Stimulated activated CD8-positive, alpha-beta memory T cell treated with anti-CD3 and anti-CD28 coated beads, Interleukin-7, amount 100 ng/mL, for 48 hours (primary cell): ENCODE data around the gene LUZP2.

Experiments
- DNase-seq, 2 donors: peaks; one replicate each; pipeline ENCODE4 v3.0.0-alpha.2; 2020; ENCODE audit warnings: low read depth in 1 of 2; ENCODE audit errors: extremely low read depth in 1 of 2

Gene LUZP2

DNA sequence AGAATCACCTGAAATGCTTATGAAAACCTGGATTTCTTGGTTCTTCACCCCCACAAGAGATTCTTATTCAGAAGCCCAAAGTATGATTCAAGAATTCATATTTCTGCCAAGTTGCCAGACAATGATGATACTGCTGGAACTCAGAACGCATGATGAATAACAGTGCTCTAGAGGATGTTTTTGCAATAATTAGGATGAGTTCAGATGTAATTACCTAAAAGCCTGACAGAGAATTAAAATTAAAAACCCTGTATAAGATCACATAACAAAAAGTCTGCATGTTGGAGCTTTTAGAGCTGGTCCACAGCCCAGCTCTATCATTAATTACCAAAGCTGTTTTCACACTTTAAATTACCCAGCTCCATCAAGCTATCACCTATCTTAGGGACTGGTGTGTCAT, 211.8 kb downstream of the LUZP2 start:
- no peak for DNase-seq

DNA sequence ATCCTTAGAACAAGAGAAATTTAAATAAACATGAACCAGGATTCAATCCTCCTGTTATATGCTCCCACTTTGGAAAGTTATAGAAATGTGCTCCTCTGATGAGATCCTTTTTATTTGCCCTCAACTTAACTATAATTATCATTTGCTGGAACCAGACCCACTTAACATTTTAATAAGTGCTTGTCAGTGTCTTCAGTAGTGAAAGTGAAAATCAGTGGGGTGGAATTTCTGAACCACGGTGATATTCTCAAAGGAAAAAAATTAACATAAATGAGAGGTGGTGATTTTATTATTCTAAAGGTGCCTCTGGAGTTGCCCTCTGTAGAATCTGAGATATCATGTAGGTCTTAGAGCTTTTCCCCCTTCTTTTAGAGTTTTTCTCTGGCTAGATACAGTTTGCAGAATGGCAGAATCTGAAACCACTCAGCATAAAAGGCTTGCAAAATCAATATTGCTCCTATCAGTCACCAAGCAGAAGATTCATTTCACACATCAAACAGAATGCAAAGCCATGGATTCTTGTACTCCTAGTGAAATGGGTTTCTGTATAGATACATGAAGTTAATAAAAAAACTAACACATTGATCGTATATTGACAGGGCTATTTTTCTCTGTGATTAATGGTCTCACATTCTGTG, 213.2 kb downstream of the LUZP2 start:
- no peak for DNase-seq

DNA sequence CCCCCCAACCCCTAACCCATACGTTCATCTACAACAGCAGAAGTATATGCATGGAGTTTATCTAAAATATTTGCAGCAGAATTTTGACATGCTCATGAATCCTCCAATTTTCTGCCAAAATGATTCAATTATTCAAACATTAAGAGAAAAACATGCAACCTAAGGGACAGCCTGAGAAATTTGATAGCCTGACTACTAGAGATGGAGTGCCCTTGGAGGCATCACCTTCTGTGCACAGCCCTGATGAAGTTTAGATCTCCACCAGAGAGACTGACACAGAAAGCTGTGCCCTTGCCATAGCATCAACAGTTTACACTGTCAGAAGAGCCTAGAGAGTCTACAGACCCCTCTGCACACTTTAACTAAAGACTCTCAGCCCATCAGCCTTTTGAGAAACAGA, 217.7 kb downstream of the LUZP2 start:
- DNase-seq, result no peak

DNA sequence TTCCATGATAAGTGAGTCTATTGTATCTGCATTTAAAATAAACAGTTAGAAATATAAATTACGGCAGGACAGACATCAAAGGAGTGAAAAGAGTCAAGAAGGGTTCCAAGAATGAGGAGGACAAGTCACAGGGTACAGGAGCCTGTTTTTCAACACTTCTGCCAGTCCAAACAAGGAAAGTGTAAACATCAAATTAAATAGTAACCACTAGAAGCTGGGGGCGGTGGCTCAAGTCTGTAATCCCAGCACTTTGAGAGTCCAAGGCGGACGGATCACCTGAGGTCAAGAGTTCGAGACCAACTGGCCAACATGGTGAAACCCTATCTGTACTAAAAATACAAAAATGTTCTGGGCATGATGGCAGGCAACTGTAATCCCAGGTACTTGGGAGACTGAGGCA, 219.6 kb downstream of the LUZP2 start:
- DNase-seq, result no peak

DNA sequence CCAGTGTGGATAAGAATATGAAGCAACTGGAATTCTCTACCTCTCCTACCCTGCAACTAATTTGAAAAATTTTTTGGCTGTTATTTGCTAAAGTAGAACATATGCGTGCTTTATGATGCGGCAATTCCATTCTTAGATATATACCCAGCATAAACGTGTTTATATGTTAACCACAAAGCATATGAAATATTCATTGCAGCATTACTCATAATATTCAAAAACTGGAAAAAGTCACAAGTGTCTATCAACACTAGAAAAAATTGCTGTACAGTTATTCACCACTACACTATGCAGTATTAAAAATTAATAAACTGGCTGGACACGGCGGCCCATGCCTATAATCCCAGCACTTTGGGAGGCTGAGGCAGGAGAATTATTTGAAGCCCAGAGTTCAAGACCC, 226.4 kb downstream of the LUZP2 start:
- no peak for DNase-seq

DNA sequence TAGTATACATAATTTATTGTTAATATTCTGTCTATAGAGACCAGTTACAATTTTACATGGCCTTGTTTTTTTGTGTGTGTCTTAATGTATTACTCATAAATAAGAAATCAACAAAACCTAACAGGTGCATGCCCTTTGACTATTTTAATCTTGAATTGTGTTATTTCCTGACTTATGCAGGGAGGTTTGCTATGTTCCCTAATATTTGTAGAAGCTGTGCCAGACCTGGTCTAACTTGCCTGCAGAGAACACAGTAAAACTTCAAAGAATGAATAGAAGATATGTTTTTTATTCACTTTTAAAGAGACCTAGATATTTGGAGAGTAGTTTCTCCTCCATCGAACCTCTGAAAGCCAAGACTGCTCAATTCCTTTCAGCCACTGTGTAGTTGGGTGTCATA, 234.7 kb downstream of the LUZP2 start:
- no peak for DNase-seq

DNA sequence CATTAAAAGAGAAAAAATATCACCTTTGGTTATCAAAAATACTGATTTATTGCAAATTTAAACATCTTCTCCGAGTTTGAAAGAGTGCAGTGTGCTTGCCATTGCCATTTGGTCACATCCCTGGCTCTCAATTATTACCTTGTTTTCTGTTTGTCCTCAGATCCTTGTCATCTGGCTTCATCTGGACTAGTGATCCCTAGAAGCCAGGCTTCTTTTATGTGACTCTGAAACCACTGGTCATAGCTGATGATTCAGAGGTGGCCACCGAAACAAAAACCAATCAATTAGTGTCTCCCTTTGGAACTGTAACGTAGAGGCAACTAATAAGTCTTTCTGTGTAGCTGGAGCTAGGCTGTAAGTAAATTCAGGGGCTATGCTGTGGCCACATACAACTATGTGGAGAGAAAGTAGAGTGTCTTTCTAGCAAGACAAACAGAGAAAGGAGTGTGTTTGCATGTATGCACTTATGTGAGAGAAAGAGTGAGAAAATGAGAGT, 237.9 kb downstream of the LUZP2 start:
- no peak for DNase-seq

DNA sequence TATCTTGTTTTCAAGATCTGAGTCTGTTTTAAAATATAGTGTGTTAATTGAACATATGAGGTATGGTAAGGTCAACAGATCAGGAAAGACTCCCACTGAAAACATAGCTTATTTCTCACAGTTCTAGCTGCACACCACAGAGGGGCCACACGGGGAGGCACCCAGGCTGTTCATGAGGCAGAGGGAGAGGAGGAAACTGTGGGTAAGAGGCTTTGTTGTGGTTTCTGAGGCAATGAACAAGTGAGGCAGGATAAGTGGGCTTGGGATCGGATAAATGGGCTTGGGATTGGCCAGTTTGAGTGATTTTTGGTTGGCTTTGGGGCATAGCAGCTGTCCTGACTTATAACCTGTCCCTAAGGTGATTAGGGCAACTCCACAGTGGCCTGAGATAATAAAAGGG, 242.1 kb downstream of the LUZP2 start:
- no peak for DNase-seq

DNA sequence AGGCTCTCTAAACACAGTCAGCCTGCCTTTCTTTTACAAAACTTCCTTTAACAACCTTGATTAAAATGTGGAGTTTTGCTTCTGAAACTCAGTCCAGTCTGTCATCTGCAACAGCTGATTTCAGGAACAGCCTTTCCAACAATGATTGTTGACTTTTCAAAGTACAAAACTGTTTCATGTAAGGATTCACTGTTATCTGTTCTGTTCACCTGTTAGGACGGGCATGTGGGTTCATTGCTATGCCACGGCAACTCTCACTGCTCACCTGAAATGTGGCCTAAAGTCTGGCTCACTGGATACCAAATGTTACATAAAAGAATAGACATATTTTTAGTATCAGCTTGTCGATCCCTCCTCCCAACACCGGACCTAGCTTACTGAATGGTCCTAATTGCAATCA, 242.8 kb downstream of the LUZP2 start:
- no peak for DNase-seq

DNA sequence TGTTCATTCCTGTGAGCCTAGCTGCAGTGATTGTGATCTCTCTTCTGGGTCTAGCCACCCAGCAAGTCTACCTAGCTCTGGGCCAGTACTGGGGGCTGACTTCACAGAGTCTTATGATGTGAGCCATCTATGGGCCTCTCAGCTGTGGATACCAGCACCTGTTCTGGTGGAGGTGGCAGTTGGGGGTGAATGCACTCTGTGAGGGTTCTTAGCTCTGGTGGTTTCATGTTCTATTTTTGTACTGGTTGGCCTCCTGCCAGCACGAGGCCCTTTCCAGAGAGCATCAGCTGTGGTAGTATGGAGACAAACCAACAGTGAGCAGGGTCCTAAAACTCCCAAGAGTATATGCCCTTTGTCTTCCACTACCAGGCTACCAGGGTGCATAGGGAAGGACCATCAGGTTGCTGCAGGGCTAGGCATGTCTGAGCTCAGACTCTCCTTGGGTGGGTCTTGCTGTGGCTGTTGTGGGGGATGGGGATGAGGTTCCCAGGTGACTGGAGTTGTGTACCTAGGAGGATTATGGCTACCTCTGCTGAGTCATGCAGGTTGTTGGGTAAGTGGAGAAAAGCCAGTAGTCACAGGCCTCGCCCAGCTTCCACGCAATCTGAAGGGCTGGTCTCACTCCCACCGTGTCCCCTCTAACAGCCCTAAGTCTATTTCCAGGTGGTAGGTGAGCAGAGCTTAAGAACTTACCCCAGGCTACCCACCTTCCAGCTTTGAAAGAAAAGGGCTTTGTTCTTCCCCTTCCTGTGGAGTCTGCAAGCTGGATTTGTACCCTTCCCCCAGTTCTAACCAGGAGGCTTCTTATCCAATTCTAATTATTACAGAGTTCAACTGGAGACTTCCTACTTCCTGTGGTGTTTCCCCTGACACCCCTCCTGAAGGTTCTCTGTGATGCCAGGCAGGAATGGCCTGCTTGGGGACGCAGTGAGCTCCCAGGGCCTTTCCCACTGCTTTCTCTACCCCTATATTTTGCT, 250.7 kb downstream of the LUZP2 start:
- DNase-seq, result no peak

DNA sequence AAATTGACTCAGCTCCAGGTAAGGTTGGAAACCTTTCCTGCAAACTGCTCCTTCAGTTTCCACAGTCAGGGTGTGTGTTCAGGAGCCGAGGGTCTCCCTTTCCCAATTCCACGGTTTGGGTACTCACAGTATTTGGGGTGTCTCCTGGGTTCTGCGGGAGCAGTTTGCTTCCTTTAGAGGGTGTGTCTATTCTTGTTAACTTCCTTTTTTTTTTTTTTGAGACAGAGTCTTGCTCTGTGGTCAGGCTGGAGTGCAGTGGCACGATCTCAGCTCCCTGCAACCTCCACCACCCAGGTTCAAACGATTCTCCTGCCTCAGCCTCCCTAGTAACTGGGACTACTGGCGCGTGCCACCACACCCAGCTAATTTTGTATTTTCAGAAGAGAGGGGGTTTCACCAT, 251.4 kb downstream of the LUZP2 start:
- DNase-seq, result no peak

DNA sequence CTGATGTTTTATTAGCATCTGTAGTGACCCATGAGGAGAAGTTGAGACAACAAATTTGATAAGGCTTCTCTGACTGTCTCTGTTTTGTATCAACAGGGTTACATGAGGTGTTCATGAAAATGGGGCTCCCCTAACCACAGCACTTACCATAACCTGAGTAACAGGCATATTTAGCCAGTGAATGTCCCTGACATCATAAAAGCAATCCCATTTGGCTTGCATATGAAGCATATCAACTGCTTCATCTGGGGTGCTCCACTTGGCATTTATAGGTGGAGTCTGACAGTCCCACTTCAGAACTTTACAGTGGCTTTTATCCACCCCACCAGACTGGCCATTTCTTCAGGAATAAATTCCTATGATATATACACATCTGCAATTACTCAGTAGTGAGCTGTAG, 257.6 kb downstream of the LUZP2 start:
- no peak for DNase-seq

DNA sequence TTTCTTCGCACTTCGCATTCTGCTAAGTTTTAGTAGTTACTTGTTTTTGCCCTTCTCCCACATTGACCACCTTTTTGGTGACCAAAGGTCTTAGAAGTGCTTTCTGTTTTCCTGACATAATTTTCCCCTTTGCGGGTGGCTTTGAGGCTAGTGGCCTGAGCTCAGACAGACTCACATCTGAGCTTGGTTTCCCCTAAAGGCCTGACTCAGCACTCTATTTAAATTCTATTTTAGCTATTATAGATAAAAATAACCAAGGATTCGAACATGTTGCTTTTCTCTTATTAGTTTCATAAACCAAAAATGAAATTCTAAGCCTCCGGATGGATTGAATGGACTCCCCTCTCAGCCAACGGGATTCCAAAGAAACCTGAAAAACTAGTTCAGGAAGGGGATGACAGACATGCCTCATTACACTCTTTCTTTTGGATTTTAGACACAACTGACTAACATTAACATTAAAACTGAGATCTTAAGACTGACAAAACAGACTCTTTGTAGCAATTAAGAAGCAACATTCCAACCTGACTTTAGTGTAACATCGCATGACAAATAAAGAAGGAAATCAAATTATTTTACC, 258.5 kb downstream of the LUZP2 start:
- no peak for DNase-seq

DNA sequence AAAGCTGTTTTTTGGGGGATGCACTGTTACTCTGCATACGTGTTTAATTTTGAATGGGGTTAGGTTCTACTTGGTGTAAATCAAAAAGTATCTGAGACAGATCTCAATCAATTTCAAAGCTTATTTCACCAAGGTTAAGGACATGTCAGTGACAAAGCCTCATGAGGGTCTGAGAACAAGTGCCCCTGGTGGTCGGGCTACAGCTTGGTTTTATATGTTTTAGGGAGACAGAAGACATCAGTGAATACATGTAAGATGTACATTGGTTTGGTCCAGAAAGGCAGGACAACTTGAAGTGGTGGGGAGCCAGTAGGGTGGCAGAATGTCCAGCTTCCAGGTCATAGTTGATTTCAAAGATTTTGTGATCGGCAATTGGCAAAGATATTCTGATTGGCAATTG, 262.9 kb downstream of the LUZP2 start:
- no peak for DNase-seq

DNA sequence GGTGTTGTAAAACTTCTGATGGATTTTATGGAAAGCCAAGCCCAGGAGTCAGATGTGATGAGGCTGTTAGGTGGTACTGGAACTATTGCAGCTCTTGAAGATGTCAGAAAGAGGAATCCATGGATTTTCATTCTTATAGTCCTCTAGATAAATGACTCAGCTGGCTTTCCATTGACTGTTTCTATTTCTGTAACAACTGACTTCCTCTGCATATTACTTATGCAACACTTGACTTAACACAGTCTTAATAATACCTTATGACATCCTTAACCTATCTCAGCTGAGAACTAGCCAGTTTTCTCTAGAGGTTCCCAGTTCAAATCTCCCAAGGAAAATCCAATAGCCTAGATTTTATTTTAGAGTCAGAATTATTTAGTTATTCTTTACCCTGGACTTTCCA, 263.8 kb downstream of the LUZP2 start:
- no peak for DNase-seq

DNA sequence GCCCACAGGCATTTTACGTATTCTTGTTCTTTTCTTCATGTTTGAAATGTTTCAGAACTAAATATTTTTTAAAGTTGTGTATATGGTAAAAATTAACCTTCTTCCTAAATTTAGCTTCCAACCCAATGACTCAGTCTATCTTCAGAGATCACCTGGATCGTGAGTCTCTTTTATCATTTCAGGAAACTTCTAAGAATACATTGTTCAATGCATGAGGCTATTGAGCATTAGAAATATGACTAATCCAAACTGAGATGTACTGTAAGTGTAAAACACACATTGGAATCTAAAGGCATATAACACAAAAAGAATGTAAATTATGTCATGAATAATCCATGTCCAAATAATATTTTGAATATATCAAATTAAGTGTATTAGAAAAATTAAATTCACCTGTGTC, 265.2 kb downstream of the LUZP2 start:
- no peak for DNase-seq

DNA sequence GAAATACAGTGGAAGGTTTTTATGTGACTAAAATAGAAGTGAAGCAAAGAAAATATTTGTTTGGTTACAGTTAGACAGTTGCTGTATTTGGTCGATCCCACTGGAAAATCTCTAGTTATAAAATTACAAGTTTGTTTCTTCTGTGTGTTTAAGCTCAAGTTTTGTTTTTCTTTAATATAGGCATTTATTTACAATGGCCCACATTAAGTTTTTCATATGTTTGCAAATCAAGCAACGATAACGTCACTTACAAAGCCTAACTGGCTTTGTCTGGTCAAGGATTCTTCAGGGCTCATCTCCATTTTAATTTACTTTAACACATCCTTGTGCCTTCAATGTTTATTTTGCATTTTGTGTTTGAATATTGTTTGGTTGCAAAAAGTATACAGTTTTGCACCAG, 270.6 kb downstream of the LUZP2 start:
- no peak for DNase-seq

DNA sequence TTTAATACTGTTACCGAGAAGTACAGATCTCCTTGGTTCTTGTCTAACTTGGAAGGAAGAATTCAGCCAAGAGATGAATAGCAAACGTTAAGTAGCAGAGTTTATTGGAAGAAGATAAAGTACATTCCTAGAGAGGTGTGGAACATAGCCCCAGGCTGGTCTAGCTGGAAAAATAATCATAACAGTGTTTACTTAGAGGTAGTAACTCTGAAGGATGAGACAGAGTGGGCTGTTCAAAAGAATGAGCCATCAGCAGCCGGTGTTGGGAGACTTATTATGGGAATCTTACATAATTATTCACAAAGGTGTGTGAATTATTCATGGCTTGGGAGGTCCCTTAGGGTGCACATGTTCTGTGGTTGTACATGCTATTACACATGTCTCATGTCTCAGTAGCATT, 276.5 kb downstream of the LUZP2 start:
- no peak for DNase-seq

DNA sequence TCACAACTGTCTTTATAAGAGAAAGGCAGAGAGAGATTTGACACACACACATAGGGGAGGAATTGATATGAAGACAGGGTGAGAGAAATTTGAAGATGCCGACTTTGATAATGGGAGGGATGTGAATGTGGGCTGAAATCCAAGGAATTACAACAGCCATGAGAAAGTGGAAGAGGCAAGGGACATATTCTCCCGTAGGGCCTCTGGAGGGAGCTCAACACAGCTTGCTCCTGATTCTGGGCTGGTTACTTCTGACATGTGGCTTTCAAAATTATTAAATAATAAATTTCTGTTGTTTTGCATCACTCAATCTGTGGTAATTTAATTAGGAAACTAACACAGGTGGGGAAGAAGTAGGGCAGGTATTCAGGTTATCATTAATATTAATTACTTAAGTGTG, 282.9 kb downstream of the LUZP2 start:
- no peak for DNase-seq

DNA sequence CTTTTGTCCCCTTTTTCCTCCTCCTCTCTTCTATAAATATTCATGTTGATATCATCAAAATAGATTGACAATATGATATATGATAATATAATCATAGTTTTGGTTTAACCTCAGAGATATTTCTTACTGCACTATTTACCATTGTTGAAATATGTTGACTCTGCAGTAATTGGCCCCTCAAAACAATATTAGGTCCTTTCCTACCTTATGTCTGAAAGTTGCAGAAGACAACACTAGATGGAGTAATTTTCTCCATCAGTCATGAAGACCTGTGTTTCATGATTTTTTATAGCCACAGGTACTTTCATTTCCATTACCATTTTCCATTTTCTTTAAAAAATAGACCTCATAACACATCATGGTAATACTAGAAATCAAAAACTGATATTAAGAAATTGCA, 284.4 kb downstream of the LUZP2 start:
- no peak for DNase-seq

DNA sequence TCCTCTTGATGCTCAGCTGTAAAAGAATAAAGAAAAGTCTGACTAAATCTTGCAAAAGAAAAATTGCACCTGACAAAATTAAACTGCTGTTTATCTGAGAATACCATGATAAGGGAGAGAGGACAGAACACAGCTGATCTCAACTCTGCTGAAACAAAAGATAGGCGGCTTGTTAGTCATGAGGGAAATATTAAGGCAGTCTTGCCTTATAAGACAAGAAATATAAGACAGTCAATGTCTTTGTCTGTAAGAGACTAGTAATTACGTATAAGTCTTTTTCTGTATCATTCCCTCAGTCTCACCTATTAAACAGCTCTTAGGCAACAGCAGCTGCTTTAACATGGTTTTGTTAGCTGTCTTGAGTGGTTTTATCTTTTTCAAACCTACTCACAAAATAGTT, 296.6 kb downstream of the LUZP2 start:
- DNase-seq, result no peak

DNA sequence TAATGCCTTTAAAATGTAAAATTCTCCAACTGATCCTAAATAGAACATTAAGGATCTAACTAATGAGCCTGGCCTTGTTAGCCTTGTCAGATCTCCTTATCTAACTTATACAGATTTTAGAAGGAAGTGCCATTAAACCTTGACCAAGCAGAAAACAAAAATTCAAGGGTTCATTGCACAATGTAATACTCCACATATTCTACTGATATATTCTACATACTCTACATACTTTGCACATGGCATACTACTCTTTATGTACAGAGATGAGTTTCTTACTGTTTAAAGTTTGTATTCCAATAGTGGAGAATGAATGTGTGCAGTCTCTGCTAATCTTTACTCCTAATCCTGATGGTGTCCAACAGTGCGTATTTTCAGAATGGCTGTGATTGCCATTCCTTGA, 297.2 kb downstream of the LUZP2 start:
- DNase-seq, result no peak
